ENCODE measurements around the gene ALDH4A1.

Gene ALDH4A1

GRCh38 chr1:18922848-18923755 lies 20.7 kb upstream of the ALDH4A1 start:
- DNase-seq (ENCODE audit: low read depth), result no peak

- no peak for DNase-seq (ENCODE audit: low read depth)
Measured at GRCh38 chr1:18922319-18922726, 20.0 kb upstream of the ALDH4A1 start.

- no peak for DNase-seq (ENCODE audit: low read depth)
Measured at GRCh38 chr1:18921516-18922251, 19.3 kb upstream of the ALDH4A1 start.

- DNase-seq (ENCODE audit: low read depth), result no peak
Measured at GRCh38 chr1:18920931-18921330, 18.6 kb upstream of the ALDH4A1 start.

DNA sequence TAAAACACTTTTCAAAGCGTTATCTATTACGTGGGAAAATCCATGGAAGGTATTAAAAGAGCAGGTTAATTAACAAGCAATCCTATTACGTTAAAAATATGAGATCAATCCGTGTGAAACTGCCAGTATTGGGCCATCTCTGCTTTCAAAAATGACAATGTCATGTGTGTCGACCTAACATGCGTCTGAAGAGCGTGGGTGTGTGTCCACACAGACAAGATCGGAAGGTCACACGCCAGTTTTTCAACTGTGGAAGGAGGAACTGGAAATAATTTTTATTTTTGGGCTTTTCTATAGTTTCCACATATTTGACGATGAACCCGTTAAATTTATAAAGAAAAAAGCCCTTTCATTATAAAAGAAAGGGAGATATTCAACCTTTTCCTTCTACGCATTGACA lies 17.6 kb upstream of the ALDH4A1 start:
- no peak for DNase-seq (ENCODE audit: low read depth)

- DNase-seq (ENCODE audit: low read depth), result no peak
Measured at GRCh38 chr1:18919197-18919905, 17.0 kb upstream of the ALDH4A1 start.

DNA sequence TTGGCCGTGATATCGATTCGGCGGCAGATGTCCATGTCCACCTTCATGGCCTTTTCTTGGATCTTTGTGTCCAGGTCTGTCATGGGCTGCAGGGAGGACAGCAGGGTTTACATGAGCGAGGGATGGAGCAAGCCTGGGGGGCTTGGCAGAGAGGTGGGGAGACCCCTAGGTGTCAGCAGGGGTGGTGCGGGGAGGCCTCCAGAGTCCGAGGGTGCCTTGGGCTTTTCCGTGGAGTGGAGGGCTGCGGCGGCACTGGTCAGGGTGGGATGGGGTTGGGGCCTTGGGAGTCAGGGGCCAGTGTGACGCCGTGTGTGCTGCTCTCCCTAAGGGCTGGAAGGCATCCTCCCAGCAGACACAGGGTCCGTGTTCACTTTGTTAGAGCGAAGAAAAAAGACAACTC lies 16.1 kb upstream of the ALDH4A1 start:
- DNase-seq (ENCODE audit: low read depth), result no peak

DNA sequence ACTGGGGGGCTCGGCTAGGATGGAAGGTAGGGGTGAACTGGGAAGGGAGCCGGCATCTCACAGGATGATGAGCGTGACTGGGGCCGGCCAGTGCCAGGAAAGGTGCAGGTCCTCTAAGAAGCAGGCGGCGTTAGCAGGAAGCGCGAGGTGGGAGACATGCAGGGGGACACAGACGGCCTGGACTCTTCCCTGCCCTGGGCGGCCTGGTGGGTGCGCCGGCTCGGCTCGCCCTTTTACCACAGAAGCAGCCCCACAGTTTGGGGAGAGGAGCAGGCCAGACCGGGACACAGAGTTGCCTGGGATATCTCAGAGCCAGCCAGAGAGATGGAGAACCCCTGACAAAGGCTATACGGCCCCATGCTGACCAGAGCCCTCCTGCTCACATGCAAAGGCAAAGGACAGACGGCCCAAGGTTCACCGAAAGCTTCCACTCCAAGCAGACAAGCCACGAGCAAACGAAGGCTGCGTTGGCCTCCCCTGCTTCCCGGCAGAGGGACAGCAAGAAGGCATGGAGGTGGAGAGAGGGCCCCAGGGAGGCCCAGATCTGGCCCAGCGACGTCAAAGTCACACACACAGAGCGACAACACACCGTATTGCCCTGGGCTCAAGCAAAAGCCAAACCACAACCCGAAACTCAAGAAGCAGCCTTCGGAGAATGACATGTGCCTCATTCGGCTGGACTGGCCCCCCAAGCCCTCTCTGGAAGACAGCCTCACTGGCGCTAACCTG lies 14.9 kb upstream of the ALDH4A1 start:
- DNase-seq (ENCODE audit: low read depth), result no peak

DNA sequence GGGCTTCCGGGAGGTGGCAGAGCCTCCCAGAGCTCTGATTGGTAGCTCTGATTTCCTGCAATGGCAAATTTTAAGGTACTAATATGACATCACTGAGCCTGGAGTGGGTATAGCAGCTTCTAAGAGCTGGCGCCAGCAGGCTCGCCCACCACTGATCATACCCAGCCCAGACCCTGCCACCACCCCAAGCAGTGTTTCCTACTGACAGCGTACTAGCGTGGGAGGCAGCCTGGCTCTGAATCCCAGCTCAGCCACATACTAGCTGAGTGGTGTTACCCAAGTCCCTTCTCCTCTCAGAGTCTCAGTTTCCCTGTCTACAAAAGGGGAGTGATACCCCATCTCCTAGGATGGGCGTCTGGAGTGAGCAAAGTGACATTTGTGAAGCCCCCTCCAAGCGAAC lies 13.0 kb upstream of the ALDH4A1 start:
- no peak for DNase-seq (ENCODE audit: low read depth)

DNA sequence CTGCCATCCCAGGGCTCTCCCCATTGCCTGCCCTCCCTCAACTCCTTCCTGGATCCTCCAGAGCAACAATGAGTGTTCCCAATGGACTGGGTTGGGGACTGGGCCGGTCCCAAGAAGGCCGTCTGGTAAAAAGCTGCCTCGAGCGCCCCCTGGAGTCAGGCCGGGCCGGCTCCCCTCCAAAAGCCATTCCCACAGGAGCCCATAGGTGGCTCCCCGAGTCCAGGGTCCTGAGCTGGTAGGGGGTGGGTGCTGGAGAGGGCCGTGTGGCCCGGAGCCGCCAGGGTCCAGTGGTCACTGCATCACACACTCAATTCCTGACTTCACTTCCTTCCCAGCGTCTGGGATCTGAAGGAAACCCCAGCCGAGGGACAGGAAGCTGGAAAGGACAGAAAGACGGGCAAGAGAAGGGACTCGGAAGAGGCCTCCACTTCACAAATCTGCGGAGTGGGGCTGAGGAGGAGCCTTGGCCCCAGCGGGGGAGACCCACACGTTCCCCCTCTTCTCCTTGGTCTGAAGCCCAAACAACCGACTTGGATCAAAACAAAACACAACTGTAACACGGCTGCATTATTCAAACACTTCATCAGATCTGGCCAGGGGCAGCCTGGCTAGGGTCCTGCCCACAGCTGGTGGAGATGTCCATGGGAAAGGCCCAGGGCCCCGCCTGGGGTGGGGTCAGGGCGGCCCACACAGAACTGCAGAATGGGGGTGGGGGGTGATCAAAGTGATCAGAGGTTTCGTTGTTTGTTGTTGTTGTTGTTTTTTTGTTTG lies 10.9 kb upstream of the ALDH4A1 start:
- peak; percentile 66 for DNase-seq (ENCODE audit: low read depth)

DNA sequence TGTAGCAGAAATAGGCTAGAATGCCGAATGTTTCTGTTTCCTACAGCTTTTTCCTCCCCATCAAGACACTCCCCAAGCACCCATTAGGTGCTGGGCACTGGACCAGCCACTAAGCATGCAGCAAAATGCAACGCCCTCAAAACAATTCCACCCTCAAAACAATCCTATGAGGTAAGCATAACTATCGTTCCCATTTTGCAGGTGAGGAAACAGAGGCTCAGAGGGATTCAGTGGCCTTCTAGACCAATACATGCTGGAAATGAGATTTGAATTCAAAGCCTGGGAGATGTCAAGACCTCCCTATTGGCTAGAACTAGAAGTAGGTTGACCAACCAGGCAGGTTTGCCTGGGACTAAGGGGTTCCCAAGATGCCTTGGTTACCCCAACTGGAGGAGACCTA lies 10.2 kb upstream of the ALDH4A1 start:
- no peak for DNase-seq (ENCODE audit: low read depth)

- DNase-seq (ENCODE audit: low read depth), result no peak
Measured at GRCh38 chr1:18908911-18909771, 6.8 kb upstream of the ALDH4A1 start.

- no peak for DNase-seq (ENCODE audit: low read depth)
Measured at GRCh38 chr1:18907917-18908845, 5.8 kb upstream of the ALDH4A1 start.

DNA sequence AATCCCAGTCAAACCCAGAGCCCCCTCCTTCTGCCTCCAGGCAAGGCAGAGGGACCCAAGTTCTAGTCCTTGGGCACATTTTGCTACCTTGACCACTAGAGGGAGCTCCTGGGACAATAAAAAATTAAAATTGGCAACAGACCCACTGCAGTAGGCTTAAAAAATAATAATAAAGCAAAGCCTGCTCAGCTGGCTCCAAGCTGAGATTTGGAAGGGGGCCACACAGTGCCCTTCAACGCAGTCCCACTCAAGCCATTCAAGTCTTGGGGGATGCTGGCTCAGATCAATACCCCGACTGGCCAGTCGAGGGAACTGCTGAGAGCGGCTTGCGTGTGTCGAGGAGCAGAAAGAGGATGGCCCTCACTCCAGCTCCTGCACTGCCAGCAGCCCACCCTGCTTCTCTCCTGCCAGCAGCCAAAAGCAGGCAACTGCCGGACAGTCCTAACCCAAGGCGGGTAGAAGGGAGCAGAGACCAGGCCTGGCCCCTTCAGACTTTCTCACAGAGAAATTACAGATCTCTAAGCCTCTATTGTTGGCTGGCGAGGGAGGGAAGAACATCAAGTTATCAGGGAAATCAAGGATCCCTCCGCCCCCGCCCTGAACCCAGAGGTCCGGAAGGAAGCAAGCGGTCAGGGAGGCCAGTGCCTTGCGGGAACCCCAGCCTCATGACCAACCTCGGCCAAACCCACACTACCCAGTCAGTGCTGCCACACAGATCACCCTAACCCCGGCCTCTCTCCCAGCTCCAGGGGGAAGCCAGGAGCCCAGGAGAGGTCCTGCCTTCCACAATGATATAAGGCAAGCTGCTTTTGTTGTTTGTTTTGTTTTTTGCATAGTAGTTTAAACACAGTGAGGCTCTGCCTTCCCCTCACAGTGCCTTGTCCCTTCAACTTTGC lies 4.9 kb upstream of the ALDH4A1 start:
- peak; percentile 44 for DNase-seq (ENCODE audit: low read depth)

- DNase-seq (ENCODE audit: low read depth), result no peak
Measured at GRCh38 chr1:18903291-18903756, 969 bp upstream of the ALDH4A1 start.

- DNase-seq (ENCODE audit: low read depth), result no peak
Measured at GRCh38 chr1:18901952-18902522, 318 bp downstream of the ALDH4A1 start.

DNA sequence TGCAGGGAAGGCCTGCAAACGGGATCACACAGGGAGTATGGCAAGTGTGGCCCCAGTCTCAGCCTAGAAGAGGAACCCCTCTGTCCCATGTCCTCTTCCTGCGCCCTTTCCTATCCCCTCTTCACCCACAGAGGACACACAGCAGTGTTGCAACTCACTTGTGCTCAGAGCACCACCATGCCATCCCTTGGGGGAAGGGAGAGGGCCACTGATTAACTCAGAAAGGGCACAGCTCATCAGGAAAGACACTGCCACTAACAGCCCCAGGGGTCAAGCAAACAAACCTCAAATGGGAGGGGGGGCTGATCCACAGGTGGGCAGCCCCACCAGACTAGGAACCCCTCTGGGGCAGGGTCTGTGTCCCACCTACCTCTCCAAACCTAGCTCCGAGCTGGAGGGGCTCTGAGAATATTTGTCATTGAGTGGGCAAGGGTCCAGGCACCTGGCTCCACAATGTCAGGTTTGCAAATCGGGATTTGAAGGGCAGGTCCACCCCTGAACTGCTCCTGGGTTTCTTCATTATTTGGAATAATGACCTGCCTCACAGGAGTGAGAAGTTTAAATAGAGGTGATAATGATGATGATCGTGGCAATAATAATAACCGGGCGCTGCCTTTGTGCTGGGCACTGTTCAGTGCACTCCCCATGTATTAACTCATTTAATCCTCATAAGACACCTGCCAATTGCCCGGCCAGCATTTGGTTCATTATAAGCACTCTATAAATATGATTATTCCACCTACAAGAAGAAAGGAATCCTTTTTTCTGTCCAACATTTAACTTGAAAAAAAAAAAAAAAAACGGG lies 1.0 kb downstream of the ALDH4A1 start:
- DNase-seq (ENCODE audit: low read depth), result no peak

All from T follicular helper cell (primary cell).